Effector memory CD8-positive, alpha-beta T cell (primary cell): ENCODE measurements around the gene TEPSIN.
A peak's percentile ranks its signal among the peaks of the same experiment; 100 is the strongest.

Experiments
- ATAC-seq: fragments of 150-1000 bp; cut with Tn5 transposase; replicated peaks from 2 replicates; pipeline ENCODE4 v1.10.0; 2021; ENCODE audit warnings: mild to moderate bottlenecking, moderate library complexity
- DNase-seq, 3 experiments: peaks; one replicate each; pipeline ENCODE4 v3.0.0; 2021
- H3K27ac Mint-ChIP-seq, 2 donors: one replicate each; pipeline ENCODE4 v1.8.0; 2022; ENCODE audit warnings: mild to moderate bottlenecking in 2 of 2, mixed read lengths in 2 of 2, moderate library complexity in 2 of 2
- H3K27me3 Mint-ChIP-seq, 2 donors: one replicate each; pipeline ENCODE4 v1.8.0; 2022; ENCODE audit warnings: mixed read lengths in 2 of 2
- H3K36me3 Mint-ChIP-seq: one replicate; pipeline ENCODE4 v1.8.0; 2022; ENCODE audit warnings: mild to moderate bottlenecking, moderate library complexity, mixed read lengths; ENCODE audit not compliant: insufficient read depth
- H3K4me1 Mint-ChIP-seq, 2 donors: one replicate each; pipeline ENCODE4 v1.8.0; 2022; ENCODE audit warnings: low read depth in 2 of 2, mixed read lengths in 2 of 2
- H3K4me3 Mint-ChIP-seq, 2 donors: one replicate each; pipeline ENCODE4 v1.8.0; 2022; ENCODE audit warnings: mild to moderate bottlenecking in 2 of 2, mixed read lengths in 2 of 2, moderate library complexity in 2 of 2
- H3K9me3 Mint-ChIP-seq, 2 donors: one replicate each; pipeline ENCODE4 v1.8.0; 2022; ENCODE audit warnings: mixed read lengths in 2 of 2

TEPSIN gene

GRCh38 chr17:81222906-81223761 is 15.7 kb downstream of the TEPSIN start, which contains the start of gene CEP131:
Gene CEP131, minus strand, starts transcription at chr17:81222965. Its CDS starts 2,909 bp downstream, at chr17:81220056.
- H3K4me1 Mint-ChIP-seq, result peaks cover 16 to 19% of the 10 kb centered on the region in 2 donors
- peak; percentile 95 for ATAC-seq
- no peaks in the 10 kb centered on the region for H3K9me3 Mint-ChIP-seq
- no peaks in the 10 kb centered on the region for H3K27me3 Mint-ChIP-seq
- peaks cover 8% of the 10 kb centered on the region for H3K36me3 Mint-ChIP-seq
- H3K27ac Mint-ChIP-seq, result peak within 1 kb of the TSS; percentile 13 to 59
- peak within 1 kb of the TSS; percentile 75 to 81 for H3K4me3 Mint-ChIP-seq
- DNase-seq, result peak; percentile 98 to 99 (median 98)

- H3K27me3 Mint-ChIP-seq, result no peaks in the 10 kb centered on the region
- H3K4me1 Mint-ChIP-seq, result peaks cover 10 to 16% of the 10 kb centered on the region in 2 donors
- H3K36me3 Mint-ChIP-seq, result peaks cover 8% of the 10 kb centered on the region
- peak overlapping the region; percentile 75 to 81 for H3K4me3 Mint-ChIP-seq
- no peak for ATAC-seq
- no peak for DNase-seq
- H3K27ac Mint-ChIP-seq, result no peak overlapping the region
- no peaks in the 10 kb centered on the region for H3K9me3 Mint-ChIP-seq
Observed at GRCh38 chr17:81222620-81222905, 16.3 kb downstream of the TEPSIN start.

GRCh38 chr17:81221842-81222619 is 16.8 kb downstream of the TEPSIN start:
- Mint-ChIP-seq H3K36me3 (peaks cover 11% of the 10 kb centered on the region), H3K27me3 (no peaks in the 10 kb centered on the region), H3K4me1 (peaks cover 8 to 15% of the 10 kb centered on the region in 2 donors), H3K4me3 (peak overlapping the region; percentile 75 to 81), H3K27ac (no peak overlapping the region), H3K9me3 (no peaks in the 10 kb centered on the region)
- no peak for DNase-seq
- no peak for ATAC-seq

- Mint-ChIP-seq H3K36me3 (peaks cover 11% of the 10 kb centered on the region), H3K27ac (no peak overlapping the region), H3K27me3 (no peaks in the 10 kb centered on the region), H3K4me1 (peaks cover 8 to 15% of the 10 kb centered on the region in 2 donors), H3K4me3 (peak overlapping the region; percentile 19 to 81), H3K9me3 (no peaks in the 10 kb centered on the region)
- DNase-seq (no peak), ATAC-seq (no peak)
Observed at GRCh38 chr17:81221371-81221841, 17.4 kb downstream of the TEPSIN start.

GRCh38 chr17:81219476-81220180 is 19.2 kb downstream of the TEPSIN start:
- ATAC-seq, result no peak
- Mint-ChIP-seq H3K36me3 (peaks cover 11% of the 10 kb centered on the region), H3K27ac (peak overlapping the region in 1 of 2 donors; percentile 62), H3K4me1 (peaks cover 8 to 15% of the 10 kb centered on the region in 2 donors), H3K27me3 (no peaks in the 10 kb centered on the region), H3K9me3 (no peaks in the 10 kb centered on the region), H3K4me3 (no peak overlapping the region)
- no peak for DNase-seq

GRCh38 chr17:81218991-81219390 is 19.9 kb downstream of the TEPSIN start:
- no peak for ATAC-seq
- Mint-ChIP-seq H3K4me1 (peaks cover 6 to 15% of the 10 kb centered on the region in 2 donors), H3K27ac (peak overlapping the region in 1 of 2 donors; percentile 62), H3K27me3 (no peaks in the 10 kb centered on the region), H3K4me3 (no peak overlapping the region), H3K36me3 (peaks cover 11% of the 10 kb centered on the region), H3K9me3 (no peaks in the 10 kb centered on the region)
- DNase-seq, result no peak

GRCh38 chr17:81218459-81218858 is 20.4 kb downstream of the TEPSIN start:
- Mint-ChIP-seq H3K9me3 (no peaks in the 10 kb centered on the region), H3K4me1 (peaks cover 1 to 11% of the 10 kb centered on the region in 2 donors), H3K36me3 (peaks cover 11% of the 10 kb centered on the region), H3K27me3 (no peaks in the 10 kb centered on the region), H3K27ac (no peak overlapping the region), H3K4me3 (no peak overlapping the region)
- DNase-seq (no peak), ATAC-seq (no peak)

- ATAC-seq (no peak), DNase-seq (no peak)
- Mint-ChIP-seq H3K27me3 (no peaks in the 10 kb centered on the region), H3K27ac (no peak overlapping the region), H3K4me1 (peaks cover 0 to 7% of the 10 kb centered on the region in 2 donors), H3K9me3 (no peaks in the 10 kb centered on the region), H3K36me3 (peaks cover 11% of the 10 kb centered on the region), H3K4me3 (no peak overlapping the region)
Observed at GRCh38 chr17:81217491-81217890, 21.4 kb downstream of the TEPSIN start.

GRCh38 chr17:81213978-81214377 is 24.9 kb downstream of the TEPSIN start:
- Mint-ChIP-seq H3K9me3 (no peaks in the 10 kb centered on the region), H3K36me3 (peaks cover 3% of the 10 kb centered on the region), H3K4me3 (no peak overlapping the region), H3K27ac (no peak overlapping the region), H3K27me3 (no peaks in the 10 kb centered on the region), H3K4me1 (no peaks in the 10 kb centered on the region)
- no peak for DNase-seq
- no peak for ATAC-seq

- Mint-ChIP-seq H3K9me3 (no peaks in the 10 kb centered on the region), H3K4me3 (no peak overlapping the region), H3K36me3 (peaks cover 3% of the 10 kb centered on the region), H3K27me3 (no peaks in the 10 kb centered on the region), H3K27ac (no peak overlapping the region), H3K4me1 (peaks cover 0 to 4% of the 10 kb centered on the region in 2 donors)
- no peak for ATAC-seq
- no peak for DNase-seq
Observed at GRCh38 chr17:81212365-81212764, 26.5 kb downstream of the TEPSIN start.

- Mint-ChIP-seq H3K9me3 (no peaks in the 10 kb centered on the region), H3K36me3 (no peaks in the 10 kb centered on the region), H3K27ac (peak overlapping the region in 1 of 2 donors; percentile 38), H3K4me1 (peaks cover 0 to 4% of the 10 kb centered on the region in 2 donors), H3K27me3 (no peaks in the 10 kb centered on the region), H3K4me3 (no peak overlapping the region)
- no peak for ATAC-seq
- DNase-seq, result no peak
Observed at GRCh38 chr17:81210868-81211267, 28.0 kb downstream of the TEPSIN start.

- Mint-ChIP-seq H3K27ac (no peak overlapping the region), H3K9me3 (no peaks in the 10 kb centered on the region), H3K27me3 (no peaks in the 10 kb centered on the region), H3K36me3 (peaks cover 1% of the 10 kb centered on the region), H3K4me1 (peaks cover 0 to 4% of the 10 kb centered on the region in 2 donors), H3K4me3 (no peak overlapping the region)
- ATAC-seq, result no peak
- no peak for DNase-seq
Observed at GRCh38 chr17:81210466-81210865, 28.4 kb downstream of the TEPSIN start.

- Mint-ChIP-seq H3K9me3 (no peaks in the 10 kb centered on the region), H3K27ac (no peak overlapping the region), H3K36me3 (peaks cover 3% of the 10 kb centered on the region), H3K27me3 (no peaks in the 10 kb centered on the region), H3K4me3 (no peak overlapping the region), H3K4me1 (peaks cover 0 to 4% of the 10 kb centered on the region in 2 donors)
- DNase-seq (no peak), ATAC-seq (no peak)
Observed at GRCh38 chr17:81209141-81209540, 29.7 kb downstream of the TEPSIN start.
